ENCODE measurements around the gene MT1G.
A peak's percentile ranks its signal among the peaks of the same experiment; 100 is the strongest.

Gene MT1G

GRCh38 chr16:56711862-56712261, 44.0 kb upstream of the MT1G start:
- Histone ChIP-seq H3K36me3 (ENCODE audit: low read depth) (no peaks in the 10 kb centered on the region), H3K27me3 (ENCODE audit: insufficient read depth, poor library complexity, severe bottlenecking) (no peaks in the 10 kb centered on the region), H3K9me3 (ENCODE audit: severe bottlenecking) (no peaks in the 10 kb centered on the region), H3K4me1 (ENCODE audit: insufficient read depth, poor library complexity, severe bottlenecking) (peaks cover 3% of the 10 kb centered on the region), H3K4me3 (ENCODE audit: severe bottlenecking) (no peak overlapping the region), H3K27ac (ENCODE audit: poor library complexity, severe bottlenecking) (no peak overlapping the region)
- no peak for DNase-seq (ENCODE audit: low spot score)
- TF ChIP-seq, protein P1, sequence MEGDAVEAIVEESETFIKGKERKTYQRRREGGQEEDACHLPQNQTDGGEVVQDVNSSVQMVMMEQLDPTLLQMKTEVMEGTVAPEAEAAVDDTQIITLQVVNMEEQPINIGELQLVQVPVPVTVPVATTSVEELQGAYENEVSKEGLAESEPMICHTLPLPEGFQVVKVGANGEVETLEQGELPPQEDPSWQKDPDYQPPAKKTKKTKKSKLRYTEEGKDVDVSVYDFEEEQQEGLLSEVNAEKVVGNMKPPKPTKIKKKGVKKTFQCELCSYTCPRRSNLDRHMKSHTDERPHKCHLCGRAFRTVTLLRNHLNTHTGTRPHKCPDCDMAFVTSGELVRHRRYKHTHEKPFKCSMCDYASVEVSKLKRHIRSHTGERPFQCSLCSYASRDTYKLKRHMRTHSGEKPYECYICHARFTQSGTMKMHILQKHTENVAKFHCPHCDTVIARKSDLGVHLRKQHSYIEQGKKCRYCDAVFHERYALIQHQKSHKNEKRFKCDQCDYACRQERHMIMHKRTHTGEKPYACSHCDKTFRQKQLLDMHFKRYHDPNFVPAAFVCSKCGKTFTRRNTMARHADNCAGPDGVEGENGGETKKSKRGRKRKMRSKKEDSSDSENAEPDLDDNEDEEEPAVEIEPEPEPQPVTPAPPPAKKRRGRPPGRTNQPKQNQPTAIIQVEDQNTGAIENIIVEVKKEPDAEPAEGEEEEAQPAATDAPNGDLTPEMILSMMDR (IDR thresholded peaks at IDR 0.05; ENCODE audit: poor library complexity, severe bottlenecking), result no peak
- no peak for ATAC-seq (ENCODE audit: low read depth)

- Histone ChIP-seq H3K27ac (ENCODE audit: poor library complexity, severe bottlenecking) (no peak overlapping the region), H3K4me3 (ENCODE audit: severe bottlenecking) (no peak overlapping the region)
- TF ChIP-seq, protein P1 (IDR thresholded peaks at IDR 0.05; ENCODE audit: poor library complexity, severe bottlenecking), result no peak
Measured at GRCh38 chr16:56710181-56710737, 42.4 kb upstream of the MT1G start.

GRCh38 chr16:56709443-56710040, 41.7 kb upstream of the MT1G start:
- Histone ChIP-seq H3K9me3 (ENCODE audit: severe bottlenecking) (no peaks in the 10 kb centered on the region), H3K27me3 (ENCODE audit: insufficient read depth, poor library complexity, severe bottlenecking) (no peaks in the 10 kb centered on the region), H3K27ac (ENCODE audit: poor library complexity, severe bottlenecking) (no peak overlapping the region), H3K36me3 (ENCODE audit: low read depth) (no peaks in the 10 kb centered on the region), H3K4me1 (ENCODE audit: insufficient read depth, poor library complexity, severe bottlenecking) (peaks cover 3% of the 10 kb centered on the region), H3K4me3 (ENCODE audit: severe bottlenecking) (no peak overlapping the region)
- TF ChIP-seq, protein P1 (IDR thresholded peaks at IDR 0.05; ENCODE audit: poor library complexity, severe bottlenecking), result no peak
- ATAC-seq (ENCODE audit: low read depth) (no peak), DNase-seq (ENCODE audit: low spot score) (no peak)

More at GRCh38 chr16:56710181-56710737, 42.4 kb upstream of the MT1G start:
- ATAC-seq (ENCODE audit: low read depth) (no peak), DNase-seq (ENCODE audit: low spot score) (no peak)
- H3K4me1 ChIP-seq (ENCODE audit: insufficient read depth, poor library complexity, severe bottlenecking), result peaks cover 3% of the 10 kb centered on the region
- H3K27me3 ChIP-seq (ENCODE audit: insufficient read depth, poor library complexity, severe bottlenecking), result no peaks in the 10 kb centered on the region
- no peaks in the 10 kb centered on the region for H3K9me3 ChIP-seq (ENCODE audit: severe bottlenecking)
- H3K36me3 ChIP-seq (ENCODE audit: low read depth), result no peaks in the 10 kb centered on the region

GRCh38 chr16:56708525-56709442, 40.9 kb upstream of the MT1G start:
- TF ChIP-seq, protein P1 (IDR thresholded peaks at IDR 0.05; ENCODE audit: poor library complexity, severe bottlenecking), result no peak
- ATAC-seq (ENCODE audit: low read depth) (0 out of 3 replicates have a peak, but pooled peaks have one; percentile 38), DNase-seq (ENCODE audit: low spot score) (no peak)
- H3K36me3 ChIP-seq (ENCODE audit: low read depth), result no peaks in the 10 kb centered on the region
- no peak overlapping the region for H3K4me3 ChIP-seq (ENCODE audit: severe bottlenecking)
- no peaks in the 10 kb centered on the region for H3K9me3 ChIP-seq (ENCODE audit: severe bottlenecking)
- no peaks in the 10 kb centered on the region for H3K27me3 ChIP-seq (ENCODE audit: insufficient read depth, poor library complexity, severe bottlenecking)
- H3K4me1 ChIP-seq (ENCODE audit: insufficient read depth, poor library complexity, severe bottlenecking), result peaks cover 3% of the 10 kb centered on the region
- H3K27ac ChIP-seq (ENCODE audit: poor library complexity, severe bottlenecking), result no peak overlapping the region
